ENCODE measurements around the gene TUBA1C.
"Not testable (repeated sequence)": the region's sequence is repeated elsewhere in the genome, so short reads cannot be mapped to it uniquely, and the experiment has no call there.

The TUBA1C gene

GRCh38 chr12:49317118-49317517 lies 52.2 kb downstream of the TUBA1C start:
- H3K4me1 ChIP-seq (ENCODE audit: control insufficient read depth, insufficient read depth, low read length, unreplicated experiment); H3K79me2 ChIP-seq (ENCODE audit: control insufficient read depth, insufficient read depth, low read length, unreplicated experiment); H3K27ac ChIP-seq (ENCODE audit: low read depth, low read length); H3K36me3 ChIP-seq (ENCODE audit: insufficient read depth, low read length); H2AFZ ChIP-seq (ENCODE audit: low read length, unreplicated experiment); H3K27me3 ChIP-seq (ENCODE audit: insufficient read depth, low read length); H3K4me3 ChIP-seq (ENCODE audit: low read depth, low read length): not testable (repeated sequence)

GRCh38 chr12:49320411-49321103 lies 55.7 kb downstream of the TUBA1C start:
- not testable (repeated sequence) for H3K27ac ChIP-seq (ENCODE audit: low read depth, low read length); H2AFZ ChIP-seq (ENCODE audit: low read length, unreplicated experiment); H3K4me3 ChIP-seq (ENCODE audit: low read depth, low read length); H3K36me3 ChIP-seq (ENCODE audit: insufficient read depth, low read length); H3K27me3 ChIP-seq (ENCODE audit: insufficient read depth, low read length)
- Histone ChIP-seq H3K4me1 (ENCODE audit: control insufficient read depth, insufficient read depth, low read length, unreplicated experiment) (peaks cover 12% of the 10 kb centered on the region), H3K79me2 (ENCODE audit: control insufficient read depth, insufficient read depth, low read length, unreplicated experiment) (peaks cover 10% of the 10 kb centered on the region)

GRCh38 chr12:49322367-49322707 lies 57.5 kb downstream of the TUBA1C start:
- peak overlapping the region; percentile 94 for H3K4me3 ChIP-seq (ENCODE audit: low read depth, low read length)
- peaks cover 12% of the 10 kb centered on the region for H3K4me1 ChIP-seq (ENCODE audit: control insufficient read depth, insufficient read depth, low read length, unreplicated experiment)
- no peaks in the 10 kb centered on the region for H3K27me3 ChIP-seq (ENCODE audit: insufficient read depth, low read length)
- peaks cover 10% of the 10 kb centered on the region for H3K79me2 ChIP-seq (ENCODE audit: control insufficient read depth, insufficient read depth, low read length, unreplicated experiment)
- H3K27ac ChIP-seq (ENCODE audit: low read depth, low read length), result no peak overlapping the region
- H3K36me3 ChIP-seq (ENCODE audit: insufficient read depth, low read length), result no peaks in the 10 kb centered on the region
- H2AFZ ChIP-seq (ENCODE audit: low read length, unreplicated experiment), result peak overlapping the region; percentile 16

- Histone ChIP-seq H3K27ac (ENCODE audit: low read depth, low read length) (no peak within 1 kb of the TSS), H3K36me3 (ENCODE audit: insufficient read depth, low read length) (no peaks in the 10 kb centered on the region), H3K4me1 (ENCODE audit: control insufficient read depth, insufficient read depth, low read length, unreplicated experiment) (peaks cover 12% of the 10 kb centered on the region), H3K79me2 (ENCODE audit: control insufficient read depth, insufficient read depth, low read length, unreplicated experiment) (peaks cover 10% of the 10 kb centered on the region), H3K27me3 (ENCODE audit: insufficient read depth, low read length) (no peaks in the 10 kb centered on the region), H2AFZ (ENCODE audit: low read length, unreplicated experiment) (peak within 1 kb of the TSS; percentile 63), H3K4me3 (ENCODE audit: low read depth, low read length) (peak within 1 kb of the TSS; percentile 94)
Measured at GRCh38 chr12:49322708-49323523, 58.0 kb downstream of the TUBA1C start, which contains the start of gene TROAP. Gene TROAP (plus strand): TSS chr12:49323255. CDS start chr12:49323609, 354 bp downstream.

GRCh38 chr12:49323524-49324097 lies 58.7 kb downstream of the TUBA1C start:
- peaks cover 10% of the 10 kb centered on the region for H3K79me2 ChIP-seq (ENCODE audit: control insufficient read depth, insufficient read depth, low read length, unreplicated experiment)
- H2AFZ ChIP-seq (ENCODE audit: low read length, unreplicated experiment), result peak overlapping the region; percentile 55
- H3K36me3 ChIP-seq (ENCODE audit: insufficient read depth, low read length), result no peaks in the 10 kb centered on the region
- peaks cover 12% of the 10 kb centered on the region for H3K4me1 ChIP-seq (ENCODE audit: control insufficient read depth, insufficient read depth, low read length, unreplicated experiment)
- H3K27ac ChIP-seq (ENCODE audit: low read depth, low read length), result no peak overlapping the region
- peak overlapping the region; percentile 94 for H3K4me3 ChIP-seq (ENCODE audit: low read depth, low read length)
- H3K27me3 ChIP-seq (ENCODE audit: insufficient read depth, low read length), result no peaks in the 10 kb centered on the region

Measured in ACC112 (cell line).